Fibroblast of peridontal ligament (primary cell): Measurements from ENCODE around the gene SCAF4.
"Not testable (repeated sequence)": the region's sequence is repeated elsewhere in the genome, so short reads cannot be mapped to it uniquely, and the experiment has no call there.

Experiments
- DNase-seq: peaks from one replicate; pipeline ENCODE4 v3.0.0-alpha.2; 2010; ENCODE audit errors: extremely low read depth

The SCAF4 gene

DNA sequence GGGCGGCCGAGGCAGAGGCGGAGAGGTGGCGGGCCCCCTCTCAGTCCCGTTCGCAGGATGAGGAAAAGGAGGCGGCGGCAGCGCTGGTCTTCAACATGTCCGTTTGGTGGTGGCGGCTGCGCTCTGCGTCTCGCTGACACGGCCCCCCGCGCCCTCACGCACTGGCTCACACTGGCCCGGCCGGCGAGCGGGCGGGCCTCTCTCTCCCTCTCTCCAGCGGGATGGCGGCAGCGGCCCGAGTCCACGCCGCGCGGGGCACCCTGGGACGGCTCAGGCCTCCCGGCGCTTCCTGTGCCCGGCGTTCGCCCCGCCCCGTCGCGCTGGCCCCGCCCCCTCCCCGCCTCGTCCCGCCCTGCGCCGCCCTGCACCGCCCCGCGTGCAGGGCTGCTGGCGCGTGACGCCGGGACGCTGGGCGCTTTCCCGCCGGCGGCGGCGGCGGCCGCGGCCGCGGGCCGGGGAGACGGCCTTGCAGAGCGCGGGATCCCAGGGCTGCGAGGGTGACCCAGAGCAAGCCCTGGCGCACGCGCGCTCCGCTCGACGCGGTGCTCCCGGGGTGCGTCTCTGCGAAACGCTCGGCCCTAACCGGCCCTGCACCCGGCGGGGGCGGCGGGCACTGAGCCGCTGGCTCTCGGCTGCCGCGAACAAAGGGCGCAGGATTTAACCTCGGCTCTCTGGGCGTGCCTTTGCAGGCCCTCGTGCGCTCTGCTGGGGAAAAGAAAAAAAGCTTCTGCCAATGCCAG lies at the start of gene SCAF4:
TSS of gene SCAF4 (minus strand) at position 262 of the 740 bp plus-strand sequence. CDS start 426 bp downstream, outside the sequence.
- DNase-seq, result peak; percentile 82

DNA sequence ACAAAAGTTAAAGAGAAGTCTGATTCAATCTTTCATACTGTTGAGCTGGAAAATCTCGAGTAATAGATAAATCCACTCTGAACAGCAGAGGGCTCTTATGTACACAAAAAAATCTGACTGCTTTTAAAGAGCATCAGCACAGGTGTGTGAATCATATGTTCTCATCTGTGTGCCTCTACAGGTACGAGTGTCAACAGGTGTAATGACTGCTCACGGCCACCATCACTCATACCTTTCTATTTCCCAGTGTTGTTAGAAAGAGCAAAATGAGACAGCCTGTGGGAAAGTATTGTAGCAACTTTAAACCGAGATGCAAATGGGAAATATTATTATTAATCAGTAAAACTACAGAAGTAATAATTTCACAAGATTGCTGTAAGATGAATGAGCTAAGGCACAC lies 49.0 kb upstream of the SCAF4 start:
- DNase-seq, result no peak

DNA sequence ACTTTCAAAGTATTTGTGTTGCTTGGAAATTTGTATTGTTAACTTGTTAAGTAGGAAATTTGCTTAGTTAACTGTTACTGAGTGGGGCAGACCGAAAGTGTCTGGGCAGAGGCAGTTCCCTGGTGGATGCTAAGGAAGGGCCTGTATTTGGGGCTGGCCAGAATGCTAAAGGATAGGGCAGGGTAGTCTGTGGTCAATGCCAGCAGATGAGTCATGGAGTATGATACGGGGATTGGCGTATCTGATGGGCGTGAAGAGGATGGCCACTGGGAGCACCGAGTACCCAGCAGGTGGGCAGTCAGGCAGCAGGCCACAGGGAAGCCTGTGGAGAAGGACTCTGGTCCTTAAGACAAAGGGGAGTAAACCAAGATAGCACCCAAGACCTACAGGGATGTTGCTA lies 46.6 kb upstream of the SCAF4 start:
- DNase-seq, result no peak

DNA sequence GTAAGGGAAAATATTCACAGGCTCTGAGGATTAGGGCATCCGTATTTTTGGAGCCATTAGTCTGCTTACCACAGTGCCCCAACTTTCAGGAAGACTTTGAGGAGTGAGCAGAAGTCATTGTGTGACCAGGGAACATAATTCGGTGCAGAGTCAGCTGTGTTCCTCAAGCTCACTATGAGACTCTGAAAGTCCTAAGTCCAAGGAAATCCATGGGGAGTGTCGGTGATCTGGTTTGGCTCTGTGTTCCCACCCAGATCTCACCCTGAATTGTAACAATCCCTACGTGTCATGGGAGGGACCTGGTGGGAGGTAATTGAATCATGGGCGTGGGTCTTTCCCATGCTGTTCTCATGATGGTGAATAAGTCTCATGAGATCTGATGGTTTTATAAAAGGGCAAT lies 45.9 kb upstream of the SCAF4 start:
- no peak for DNase-seq

- no peak for DNase-seq
Observed at GRCh38 chr21:31774031-31774430, 42.1 kb upstream of the SCAF4 start.

GRCh38 chr21:31772674-31773555 lies 41.0 kb upstream of the SCAF4 start:
- no peak for DNase-seq

- no peak for DNase-seq
Observed at GRCh38 chr21:31771685-31772084, 39.8 kb upstream of the SCAF4 start.

GRCh38 chr21:31768710-31769109 lies 36.8 kb upstream of the SCAF4 start:
- no peak for DNase-seq

DNA sequence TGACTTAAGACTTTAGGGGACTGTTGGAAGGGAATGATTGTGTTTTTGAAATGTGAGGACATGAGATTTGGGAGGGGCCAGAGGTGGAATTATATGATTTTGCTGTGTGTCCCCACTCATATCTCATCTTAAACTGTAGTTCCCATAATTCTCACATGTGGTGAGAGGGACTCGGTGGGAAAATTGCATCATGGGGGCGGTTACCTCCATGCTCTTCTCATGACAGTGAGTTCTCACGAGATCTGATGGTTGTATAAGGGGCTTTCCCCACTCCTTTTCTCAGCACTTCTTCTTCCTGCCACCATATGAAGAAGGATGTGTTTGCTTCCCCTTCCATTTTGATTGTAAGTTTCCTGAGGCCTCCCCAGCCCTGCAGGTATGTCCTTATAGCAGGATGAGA lies 35.0 kb upstream of the SCAF4 start:
- no peak for DNase-seq

GRCh38 chr21:31765850-31766249 lies 33.9 kb upstream of the SCAF4 start:
- DNase-seq, result not testable (repeated sequence)

DNA sequence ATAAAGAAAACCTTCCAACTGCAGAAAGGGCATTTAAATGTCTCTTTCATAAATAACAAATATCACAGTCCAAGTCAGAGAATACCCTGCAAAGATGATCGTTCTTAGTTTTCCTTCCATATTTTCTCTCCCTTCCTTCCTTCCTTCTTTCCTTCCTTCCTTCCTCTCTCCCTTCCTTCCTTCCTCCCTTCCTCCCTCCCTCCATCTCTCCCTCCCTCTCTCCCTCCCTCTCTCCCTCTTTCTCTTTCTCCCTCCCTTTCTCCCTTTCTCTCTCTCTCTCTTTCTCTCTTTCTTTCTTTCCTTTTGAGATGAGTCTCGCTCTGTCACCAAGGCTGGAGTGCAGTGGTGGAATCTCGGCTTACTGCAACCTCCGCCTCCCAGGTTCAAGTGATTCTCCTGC lies 29.0 kb upstream of the SCAF4 start:
- DNase-seq, result no peak

DNA sequence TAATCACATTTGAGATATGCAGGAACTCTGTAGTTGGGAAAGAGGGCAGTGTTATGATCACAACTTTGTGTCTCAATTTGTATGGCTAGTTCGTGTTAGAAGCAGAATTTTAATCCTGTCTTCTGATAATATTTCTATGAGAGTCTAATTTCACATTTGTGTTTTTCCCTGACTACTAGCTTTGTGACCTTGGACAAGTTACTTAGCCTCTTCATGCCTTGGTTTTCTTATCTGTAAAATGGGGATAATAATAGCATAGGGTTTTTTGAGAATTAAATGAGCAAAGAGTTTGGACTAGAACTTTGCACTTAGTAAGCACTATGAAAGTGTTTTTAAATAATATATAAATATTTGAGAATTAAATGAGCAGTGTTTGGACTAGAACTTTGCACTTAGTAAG lies 24.9 kb upstream of the SCAF4 start:
- no peak for DNase-seq

- DNase-seq, result no peak
Observed at GRCh38 chr21:31755027-31755426, 23.1 kb upstream of the SCAF4 start.

GRCh38 chr21:31754708-31754960 lies 22.7 kb upstream of the SCAF4 start:
- no peak for DNase-seq

- DNase-seq, result no peak
Observed at GRCh38 chr21:31753949-31754707, 22.2 kb upstream of the SCAF4 start.

DNA sequence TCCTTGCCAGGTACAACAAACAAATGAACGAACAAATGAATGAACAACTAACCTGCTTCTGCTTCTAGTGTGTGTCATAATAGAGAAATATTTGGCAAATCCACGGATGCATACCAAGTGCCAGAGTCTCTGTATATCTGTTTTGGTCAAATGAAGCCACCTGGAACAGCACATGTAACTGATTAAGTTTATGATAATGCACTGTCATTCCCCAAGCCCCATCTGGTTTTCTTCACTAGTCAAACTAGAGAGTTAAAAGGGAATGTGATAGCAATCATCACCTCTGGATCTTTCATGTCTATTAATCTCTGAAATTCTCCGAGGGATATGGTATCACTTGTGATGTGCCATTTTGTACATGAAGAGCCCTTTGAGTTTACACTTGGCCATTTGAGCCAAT lies 21.0 kb upstream of the SCAF4 start:
- no peak for DNase-seq

DNA sequence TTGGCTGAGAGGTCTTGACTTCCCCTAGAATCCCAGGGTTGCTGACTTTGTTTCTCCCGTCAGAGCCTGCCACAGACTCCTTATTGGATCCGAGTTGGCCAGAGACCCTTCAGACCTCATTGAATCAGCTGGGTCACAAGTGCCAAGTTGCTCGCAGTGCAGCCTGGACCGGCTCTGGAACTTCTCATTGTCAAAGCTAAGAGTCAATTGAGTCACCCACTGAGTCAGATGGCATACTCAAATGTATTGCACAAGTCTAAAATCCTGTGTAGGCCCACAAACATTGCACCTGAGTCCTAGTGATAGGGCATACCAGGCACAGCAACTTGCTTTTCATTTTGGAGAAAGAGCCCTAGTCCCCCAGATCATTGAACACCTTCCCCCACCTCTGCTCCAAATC lies 20.4 kb upstream of the SCAF4 start:
- no peak for DNase-seq

- peak; percentile 39 for DNase-seq
Observed at GRCh38 chr21:31750843-31751242, 18.9 kb upstream of the SCAF4 start.

DNA sequence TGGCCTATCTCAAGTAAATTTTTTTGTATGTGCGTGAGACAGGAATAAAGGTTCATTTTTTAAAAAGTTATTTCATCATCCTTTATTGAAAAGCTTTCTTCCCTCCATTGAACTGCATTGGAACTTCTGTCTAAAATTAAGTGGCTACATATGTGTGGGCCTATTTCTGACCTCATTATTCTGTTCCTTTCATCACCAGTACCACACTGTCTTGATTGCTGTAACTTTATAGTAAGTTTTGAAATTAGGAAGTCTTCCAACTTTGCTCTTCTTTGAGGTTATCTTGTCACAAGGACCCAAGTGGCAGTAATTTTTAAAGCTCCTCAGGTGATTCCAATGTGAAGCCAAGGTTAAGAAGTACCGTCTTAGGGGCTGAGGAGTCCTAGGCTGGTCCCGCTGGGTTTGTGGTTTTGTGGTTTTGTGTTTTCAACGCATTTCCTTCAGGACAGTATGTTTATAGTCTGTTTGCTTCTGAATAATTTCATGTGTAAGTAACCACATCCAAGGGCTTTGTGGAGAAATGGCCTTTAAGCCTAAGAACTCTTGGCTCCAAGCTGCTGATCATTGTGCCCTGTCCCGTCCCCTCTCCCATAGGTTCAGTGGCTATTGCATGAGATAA lies 12.4 kb upstream of the SCAF4 start:
- peak; percentile 70 for DNase-seq

- DNase-seq, result no peak
Observed at GRCh38 chr21:31743712-31744111, 11.8 kb upstream of the SCAF4 start.

DNA sequence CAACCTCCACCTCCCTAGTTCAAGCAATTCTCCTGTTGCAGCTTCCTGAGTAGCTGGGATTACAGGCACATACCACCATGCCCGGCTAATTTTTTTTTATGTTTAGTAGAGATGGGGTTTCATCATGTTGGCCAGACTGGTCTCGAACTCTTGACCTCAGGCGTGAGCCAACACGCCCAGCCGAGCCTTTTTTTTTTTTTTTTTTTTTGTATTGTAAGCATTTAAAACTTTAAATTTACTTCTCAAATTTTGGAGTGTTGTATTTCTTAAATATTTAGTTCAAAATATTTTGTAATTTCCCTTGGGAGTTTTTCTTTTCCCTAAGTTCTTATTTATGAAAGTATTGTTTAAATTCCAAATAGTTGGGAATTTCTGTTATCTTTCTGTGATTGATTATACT lies 9.2 kb upstream of the SCAF4 start:
- peak; percentile 38 for DNase-seq
